Stimulated activated CD8-positive, alpha-beta memory T cell treated with anti-CD3 and anti-CD28 coated beads, Interleukin-15, amount 100 ng/mL, for 1 hour (primary cell): ENCODE measurements around the gene AFF3.
"Not testable (repeated sequence)": the region's sequence is repeated elsewhere in the genome, so short reads cannot be mapped to it uniquely, and the experiment has no call there.

Experiments used
- DNase-seq: peaks from one replicate; pipeline ENCODE4 v3.0.0-alpha.2; 2020; ENCODE audit warnings: low read depth

The AFF3 gene

DNA sequence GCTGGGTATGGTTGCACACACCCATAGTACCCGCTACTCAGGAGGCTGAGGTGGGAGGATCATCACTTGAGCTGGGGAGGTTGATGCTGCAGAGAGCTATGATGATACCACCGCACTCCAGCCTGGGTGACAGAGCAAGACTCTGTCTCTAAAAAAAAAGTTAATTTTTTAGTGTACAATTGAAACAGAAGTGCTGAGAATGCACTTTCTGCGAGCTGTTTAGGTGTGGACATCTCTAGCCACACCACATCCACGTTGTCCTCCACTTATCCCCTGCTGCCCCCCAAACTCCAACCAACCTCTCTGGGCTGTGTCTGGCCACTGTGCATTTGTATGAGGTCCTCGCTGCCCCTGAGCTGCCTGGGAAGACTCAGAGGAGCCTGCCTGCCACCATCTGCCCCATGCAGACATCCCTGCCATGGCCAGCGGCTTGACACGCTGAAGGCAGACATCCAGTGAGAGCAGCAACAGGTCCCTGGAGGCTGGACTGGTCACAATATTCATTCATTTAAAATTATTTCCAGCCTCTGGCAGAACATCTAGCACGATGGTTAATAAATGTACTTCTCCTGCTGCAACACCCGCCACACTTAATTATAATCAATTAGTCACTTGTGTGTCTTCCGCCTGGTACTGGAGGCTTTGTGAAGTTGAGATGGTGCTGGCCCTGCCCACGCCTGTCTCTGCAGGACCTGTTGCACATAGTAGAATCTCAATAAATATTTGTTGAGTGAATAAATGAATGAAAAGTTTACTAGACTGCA, 3.7 kb upstream of the AFF3 start:
- DNase-seq = no peak

DNA sequence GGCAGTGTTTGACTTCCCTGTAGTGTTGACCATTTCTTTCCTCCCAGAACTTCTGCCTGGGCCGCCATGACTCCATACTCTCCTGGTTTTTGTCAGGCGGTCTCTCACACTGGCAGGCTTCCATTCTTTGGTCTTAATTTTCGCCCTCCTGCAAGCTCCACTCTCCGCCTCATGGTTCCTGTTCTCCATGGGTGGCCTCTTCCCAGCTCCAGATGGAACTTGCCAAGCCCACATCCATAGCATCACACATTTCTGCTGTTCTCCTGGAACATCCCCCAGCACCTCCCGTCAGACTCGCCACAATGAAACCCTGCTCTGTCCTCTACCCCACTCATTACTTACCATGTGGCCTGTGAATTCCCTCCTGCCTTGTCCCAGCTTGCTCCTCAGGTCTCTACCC, 896 bp upstream of the AFF3 start:
- DNase-seq = no peak

DNA sequence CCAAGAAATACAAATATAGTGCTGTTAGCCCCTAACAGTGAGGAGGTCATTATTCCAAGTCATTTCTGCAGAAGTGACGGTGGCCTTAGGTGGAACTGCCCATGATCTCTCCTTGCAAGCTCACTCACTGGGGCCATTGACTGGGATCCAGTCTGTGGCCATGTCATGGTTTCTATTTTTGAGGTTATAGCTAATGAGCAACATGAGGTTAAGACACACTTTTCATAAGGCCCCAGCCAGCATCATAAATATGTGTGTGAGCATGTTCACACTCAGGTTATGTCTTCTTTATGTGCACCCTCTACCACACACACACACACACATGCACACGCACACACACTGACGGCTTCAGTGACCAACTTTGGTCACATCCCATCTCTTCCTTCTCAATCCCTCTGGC, 484 bp downstream of the AFF3 start:
- no peak for DNase-seq

DNA sequence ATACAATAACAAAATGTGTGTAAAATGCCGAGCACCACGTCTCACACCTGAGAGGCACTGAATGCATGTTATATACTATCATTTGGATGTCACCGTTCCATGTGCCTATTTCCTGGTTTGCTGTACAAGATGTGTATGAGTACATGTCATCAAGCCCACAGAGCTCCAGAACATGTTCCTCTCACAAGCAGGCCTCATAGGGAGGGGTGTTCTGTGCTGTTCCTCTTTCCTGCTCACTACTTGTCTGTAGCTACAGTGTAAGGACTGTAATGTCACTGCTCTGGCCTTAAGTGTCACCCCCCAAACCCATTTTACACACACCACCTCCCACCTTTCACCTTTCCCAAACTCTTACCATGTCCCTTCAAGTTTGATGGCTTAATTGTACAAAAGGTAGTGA, 1.8 kb downstream of the AFF3 start:
- no peak for DNase-seq

DNA sequence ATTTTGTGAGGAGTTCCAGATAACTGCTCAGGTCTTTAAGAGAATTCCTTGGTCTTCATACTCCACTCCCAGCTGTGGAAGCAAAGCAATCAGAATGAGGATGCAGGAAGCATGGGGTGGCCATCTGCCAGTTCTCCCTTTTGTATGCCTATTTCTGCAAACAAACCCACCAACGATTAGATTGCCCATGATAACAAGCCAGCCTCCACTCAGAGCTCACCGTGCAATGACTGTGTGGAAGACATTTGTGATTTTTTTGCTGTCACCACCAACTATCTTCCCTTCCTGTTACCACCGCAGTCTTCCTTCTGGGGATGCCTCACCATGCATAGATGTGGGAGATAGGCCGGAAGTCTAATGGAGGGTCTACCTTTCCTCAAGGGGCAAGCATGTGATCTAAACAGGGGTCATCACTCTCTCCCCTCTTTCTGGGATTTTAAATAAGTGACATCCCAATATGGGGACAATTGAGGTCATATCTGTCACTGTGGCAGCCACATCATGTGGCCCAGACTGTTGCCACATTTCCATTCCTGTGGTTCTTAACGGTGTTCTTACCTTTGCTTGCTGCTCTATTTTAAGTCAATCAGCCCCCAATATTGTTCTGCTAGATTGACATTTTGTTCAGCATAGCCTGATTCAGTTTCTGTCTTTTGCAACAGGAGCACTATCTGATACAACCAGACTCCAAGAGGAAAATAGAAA, 4.4 kb downstream of the AFF3 start:
- no peak for DNase-seq

DNA sequence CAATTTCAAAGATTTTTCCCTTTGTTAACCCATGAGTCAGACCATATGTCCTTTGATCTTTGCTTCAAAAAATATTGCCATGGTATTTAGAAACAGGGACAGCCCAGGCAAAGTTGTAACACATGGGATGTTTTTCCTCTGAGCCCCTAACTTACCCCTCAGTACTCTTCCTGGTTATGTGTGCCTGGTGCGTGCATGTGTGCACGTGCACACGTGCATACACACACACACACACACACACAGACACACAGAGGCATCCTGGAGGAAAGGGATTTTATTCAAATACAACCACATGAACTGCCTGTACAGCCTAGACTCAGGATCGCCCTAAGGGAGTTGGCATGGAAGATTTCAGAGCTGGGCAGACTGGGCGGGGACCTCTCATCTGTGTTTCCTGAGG, 5.1 kb downstream of the AFF3 start:
- no peak for DNase-seq

DNA sequence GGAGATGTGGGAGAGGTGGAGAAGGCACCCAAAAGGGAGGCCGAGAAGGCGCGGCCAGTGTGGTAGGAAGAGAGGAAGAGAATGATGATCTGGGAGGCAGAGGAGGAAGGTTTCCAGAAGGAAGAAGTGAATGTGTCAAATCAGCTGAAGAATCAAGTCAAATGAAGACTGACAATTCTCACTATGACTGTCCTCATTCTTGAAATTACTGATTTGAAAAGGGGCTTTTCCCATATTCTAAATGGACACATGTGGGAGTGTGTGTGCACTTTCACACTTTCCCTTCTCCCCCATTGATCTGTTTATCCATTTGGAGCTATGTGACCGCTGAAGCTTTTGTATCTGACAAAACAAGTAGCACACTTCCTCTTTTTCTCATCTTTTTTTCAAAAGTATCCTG, 6.1 kb downstream of the AFF3 start:
- no peak for DNase-seq

DNA sequence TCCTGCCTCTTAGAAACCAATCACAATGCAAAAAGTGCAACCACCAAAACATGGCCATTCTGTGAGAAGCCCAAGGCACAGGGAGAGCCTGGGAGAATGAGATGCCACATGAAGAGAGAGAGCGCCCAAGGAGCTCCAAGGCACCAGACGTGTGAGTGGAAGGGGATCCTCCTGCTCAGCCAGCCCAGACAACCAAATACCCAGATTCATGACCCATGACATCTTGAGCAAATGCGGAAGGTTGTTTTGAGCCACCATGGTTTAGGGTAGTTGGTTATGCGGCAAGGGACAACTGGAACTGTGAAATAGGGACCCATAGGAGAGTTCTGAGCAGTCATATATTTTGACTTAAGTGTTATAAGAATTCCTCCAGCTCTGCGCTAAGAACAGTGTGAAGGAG, 7.0 kb downstream of the AFF3 start:
- DNase-seq = no peak

DNA sequence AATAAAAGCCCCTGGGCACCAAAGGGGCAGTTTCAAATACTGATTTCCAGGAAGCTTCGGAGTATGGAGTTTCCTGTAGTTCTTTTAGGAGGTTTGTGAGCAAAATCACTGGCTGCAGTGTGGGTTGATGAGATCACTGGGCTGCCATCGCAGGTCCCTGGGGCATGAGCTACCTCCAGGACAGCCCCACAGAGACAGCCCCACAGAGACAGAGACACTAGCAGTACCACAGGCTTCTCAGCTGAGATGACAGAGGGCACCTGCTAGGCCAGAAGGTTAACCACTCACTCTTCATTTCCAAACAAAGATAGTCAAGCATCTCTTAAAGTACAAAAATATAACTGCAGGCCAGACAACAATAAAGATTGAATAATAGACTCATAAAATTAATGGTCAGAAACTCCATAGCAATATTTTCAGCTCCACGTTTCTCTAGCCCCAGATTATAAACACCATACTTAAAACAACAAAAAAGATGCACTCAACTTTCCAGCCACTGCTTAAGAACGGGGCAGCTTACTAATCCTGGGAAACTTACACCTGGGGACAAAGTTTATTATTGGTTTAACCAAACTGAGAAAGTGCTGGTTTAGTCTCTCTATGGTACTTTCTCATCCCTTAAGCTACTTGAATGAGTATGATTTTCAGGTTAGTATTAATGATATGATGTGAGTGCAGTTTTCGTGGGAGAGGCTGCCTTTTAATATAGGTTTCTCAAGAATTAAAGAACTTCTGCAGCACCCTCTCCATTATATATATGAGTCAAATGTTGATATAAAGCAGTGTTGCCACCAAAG, 11.6 kb downstream of the AFF3 start:
- no peak for DNase-seq

DNA sequence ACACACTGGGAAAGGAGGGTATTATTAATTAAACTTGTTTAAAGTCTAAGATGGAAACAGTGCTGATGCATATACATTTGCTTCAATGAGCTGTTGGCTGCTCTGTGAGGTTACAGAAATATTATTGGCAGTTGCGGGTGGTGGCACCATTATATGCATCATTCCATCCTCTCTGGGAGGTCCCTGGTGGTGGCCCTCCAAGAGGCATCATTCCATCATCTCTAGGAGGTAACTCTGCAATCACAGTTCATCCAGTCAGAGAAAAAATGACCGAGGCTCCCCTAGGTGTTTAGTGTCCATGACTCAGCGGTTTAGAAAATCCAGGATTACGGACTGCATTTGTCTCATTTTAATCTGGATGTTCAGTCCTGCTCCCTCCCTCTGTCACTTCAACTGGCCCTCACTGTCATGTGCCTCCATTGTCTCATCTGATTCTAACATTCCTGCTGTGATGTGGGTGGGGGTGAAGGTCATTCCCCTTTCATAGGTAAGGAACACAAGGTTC, 15.4 kb downstream of the AFF3 start:
- no peak for DNase-seq

DNA sequence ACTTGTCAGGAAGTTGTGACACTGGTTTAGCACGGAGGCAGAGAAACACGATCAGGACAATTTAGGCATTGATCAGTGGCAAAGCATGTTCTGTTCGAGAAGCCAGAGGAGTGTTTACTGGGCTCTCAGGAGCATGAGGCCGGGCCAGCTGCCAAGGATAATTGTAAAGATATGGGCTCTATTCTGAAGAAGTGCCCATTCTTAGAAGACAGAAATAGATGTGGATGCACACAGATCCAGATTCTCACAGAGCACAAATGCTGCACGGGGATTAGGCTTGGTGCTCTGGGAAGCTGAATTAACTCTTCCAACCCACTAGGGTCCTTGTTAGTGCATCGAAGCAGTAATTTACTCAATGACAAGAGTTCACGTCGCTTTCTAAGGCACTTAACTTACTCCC, 16.2 kb downstream of the AFF3 start:
- DNase-seq = no peak

DNA sequence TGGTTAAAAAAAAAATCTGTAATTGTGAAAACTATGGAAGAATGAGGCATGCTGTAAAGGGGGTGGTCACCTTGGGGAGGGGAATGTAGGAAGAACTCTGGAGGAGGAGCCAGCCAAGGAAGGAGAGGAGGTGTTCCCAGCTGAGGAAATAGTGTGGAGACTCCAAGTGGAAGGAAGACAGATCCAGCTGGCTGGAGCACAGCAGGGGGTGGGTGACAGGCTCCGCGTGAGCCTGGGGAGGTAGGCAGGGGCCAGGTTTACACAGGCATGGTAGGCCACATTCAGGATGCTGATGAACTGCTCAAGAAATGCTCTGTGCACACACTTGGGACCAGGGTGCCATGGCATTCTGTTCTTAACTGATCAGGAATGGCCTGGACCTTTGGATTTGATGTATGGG, 16.8 kb downstream of the AFF3 start:
- no peak for DNase-seq

DNA sequence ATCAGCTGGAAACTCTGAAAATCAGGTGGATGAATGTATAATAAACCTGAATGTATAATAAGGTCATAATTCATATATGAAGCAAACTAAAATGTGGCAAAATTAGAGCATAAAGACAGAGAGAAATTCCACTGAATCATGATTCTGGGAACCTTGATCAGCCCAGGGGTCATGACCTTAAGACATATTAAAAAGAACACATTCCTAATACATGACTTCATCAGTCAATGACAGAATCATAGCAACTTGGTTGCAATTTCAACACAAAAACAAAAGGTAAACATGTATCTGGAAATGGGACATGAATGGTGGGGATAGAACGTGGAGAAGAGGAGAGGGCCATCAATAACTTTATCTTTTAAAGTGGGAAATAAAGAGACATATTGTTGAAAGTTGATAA, 17.6 kb downstream of the AFF3 start:
- no peak for DNase-seq

DNA sequence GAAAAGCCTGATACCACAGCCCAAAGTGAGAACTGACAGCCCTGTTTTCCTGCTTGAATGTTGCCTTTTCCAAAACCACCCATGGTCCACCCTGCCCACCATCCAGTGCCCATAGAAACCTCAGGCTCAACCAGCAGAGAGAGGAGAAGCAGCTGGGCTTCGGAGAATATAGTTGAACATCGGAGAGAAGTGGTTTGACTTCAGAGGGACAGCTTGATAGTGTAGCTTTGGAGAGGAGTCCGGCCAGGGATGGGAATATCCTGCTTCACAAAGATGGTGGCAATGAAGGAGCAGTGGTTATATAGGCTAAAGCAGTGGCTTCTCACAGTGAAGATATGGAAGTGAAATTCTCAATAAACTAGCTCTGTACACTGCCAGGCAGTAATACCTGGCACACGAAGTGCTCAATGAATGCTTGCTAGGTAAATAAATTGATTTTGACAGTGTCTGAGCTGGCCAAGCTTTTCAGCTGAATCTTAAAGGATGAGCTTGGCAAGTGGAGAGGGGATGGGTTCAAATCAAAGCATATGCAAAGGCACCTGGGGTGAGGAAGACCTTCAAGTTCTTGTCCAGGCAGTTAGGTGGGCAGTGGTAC, 21.2 kb downstream of the AFF3 start:
- DNase-seq = no peak

DNA sequence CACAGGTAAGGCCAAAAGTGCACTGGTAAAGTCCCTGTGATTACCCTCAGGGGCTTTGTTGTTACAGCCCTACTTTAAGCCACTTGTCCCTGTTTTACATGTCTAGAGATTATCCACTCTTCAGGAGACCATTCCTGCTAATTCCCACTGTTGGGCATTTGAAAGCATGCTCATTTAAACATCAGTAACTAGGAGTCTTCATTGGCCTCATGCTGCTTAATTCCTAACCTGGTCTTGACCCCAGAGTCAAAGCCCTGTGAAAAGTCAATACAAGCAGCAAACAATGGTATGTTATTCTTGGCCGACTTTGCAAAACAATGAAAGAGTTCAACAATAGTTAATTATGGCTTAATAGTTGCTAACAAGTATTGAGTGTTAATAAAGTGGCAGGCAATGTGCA, 23.2 kb downstream of the AFF3 start:
- no peak for DNase-seq

DNA sequence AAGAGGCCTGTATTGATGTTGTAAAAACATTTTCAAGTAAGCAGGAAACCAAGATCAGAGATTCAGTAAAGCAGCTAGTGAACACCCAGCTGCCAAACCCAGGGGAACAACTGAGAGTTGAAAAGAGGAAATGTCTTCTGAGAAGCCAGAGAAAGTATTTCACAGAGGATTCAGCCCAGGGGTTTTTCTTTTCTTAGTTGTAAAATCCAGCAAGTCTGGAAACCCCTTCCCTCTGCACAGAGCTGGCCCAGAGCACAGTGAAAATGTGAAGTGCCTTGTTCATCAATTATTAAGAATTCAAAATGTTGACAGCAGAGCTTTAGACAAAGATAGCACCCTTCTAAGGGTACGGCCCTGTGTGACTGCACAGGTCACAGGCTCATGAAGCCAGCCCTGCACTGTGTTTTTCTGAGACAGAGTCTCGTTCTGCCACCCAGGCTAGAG, 28.4 kb downstream of the AFF3 start:
- no peak for DNase-seq

DNA sequence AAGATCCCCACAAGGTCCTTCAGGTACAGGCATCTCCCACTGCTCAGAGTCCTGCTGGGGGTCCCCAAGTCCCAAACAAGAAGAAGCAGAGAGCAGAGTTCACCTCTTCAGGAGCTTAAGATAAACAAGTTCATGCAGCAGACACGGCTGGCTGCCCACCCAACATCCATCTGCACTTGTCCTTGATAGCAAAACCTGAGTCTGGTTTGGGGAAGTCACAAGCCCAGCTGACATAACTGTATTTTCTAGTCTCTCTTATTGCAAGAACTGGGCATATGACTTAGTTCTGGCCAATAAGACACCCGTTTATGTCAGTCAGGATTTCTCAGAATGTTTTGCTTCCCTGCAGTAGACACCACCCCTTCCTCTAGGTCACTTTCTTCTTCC, 31.8 kb downstream of the AFF3 start:
- no peak for DNase-seq

DNA sequence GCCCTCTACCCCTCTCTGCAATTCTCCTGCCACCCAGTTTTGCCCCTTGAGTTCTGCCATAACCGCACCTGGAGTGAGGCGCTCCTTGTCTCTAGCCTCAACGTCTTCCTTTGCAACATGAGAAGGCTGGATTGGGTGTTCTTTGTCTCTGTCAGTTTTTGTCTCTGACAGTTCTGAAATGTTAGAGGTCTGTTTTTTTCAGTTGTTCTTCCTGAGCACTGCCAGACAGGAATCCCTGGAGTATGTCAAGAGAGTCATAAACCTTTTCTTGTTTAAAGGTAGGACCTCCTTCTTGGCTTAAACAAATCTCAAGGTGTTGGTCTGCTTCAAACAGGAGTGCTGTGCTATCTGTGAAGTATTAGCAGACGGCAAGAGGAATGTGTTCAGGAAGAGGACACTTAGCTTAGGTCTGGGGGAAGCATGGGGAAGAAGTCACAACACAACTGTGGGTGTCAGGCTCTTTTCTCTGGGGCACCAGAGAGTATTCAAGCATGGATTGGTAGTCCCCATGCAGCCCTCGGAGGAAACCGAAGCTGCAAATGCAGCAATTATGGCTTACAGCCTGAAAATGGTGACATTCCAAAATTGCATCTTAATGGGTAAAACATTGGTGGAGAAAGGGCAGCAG, 32.3 kb downstream of the AFF3 start:
- no peak for DNase-seq

DNA sequence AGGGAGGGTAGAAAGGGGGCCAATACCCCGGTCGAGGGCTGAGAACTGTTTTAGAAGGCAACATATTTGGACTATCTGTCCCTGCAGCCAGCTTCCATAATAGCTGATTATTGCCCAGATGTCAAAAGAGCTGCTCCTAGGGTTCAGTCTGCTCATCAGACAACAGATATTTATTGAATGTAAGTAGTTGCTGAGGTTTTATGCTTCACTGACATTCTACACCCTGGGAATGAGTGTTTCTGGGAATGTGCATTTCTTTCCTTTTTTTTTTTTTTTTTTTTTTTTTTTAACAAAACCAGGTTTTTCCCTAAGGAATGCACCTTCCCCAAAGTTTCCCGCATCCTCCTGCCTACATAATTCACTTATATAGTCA, 33.8 kb downstream of the AFF3 start:
- DNase-seq = not testable (repeated sequence)

DNA sequence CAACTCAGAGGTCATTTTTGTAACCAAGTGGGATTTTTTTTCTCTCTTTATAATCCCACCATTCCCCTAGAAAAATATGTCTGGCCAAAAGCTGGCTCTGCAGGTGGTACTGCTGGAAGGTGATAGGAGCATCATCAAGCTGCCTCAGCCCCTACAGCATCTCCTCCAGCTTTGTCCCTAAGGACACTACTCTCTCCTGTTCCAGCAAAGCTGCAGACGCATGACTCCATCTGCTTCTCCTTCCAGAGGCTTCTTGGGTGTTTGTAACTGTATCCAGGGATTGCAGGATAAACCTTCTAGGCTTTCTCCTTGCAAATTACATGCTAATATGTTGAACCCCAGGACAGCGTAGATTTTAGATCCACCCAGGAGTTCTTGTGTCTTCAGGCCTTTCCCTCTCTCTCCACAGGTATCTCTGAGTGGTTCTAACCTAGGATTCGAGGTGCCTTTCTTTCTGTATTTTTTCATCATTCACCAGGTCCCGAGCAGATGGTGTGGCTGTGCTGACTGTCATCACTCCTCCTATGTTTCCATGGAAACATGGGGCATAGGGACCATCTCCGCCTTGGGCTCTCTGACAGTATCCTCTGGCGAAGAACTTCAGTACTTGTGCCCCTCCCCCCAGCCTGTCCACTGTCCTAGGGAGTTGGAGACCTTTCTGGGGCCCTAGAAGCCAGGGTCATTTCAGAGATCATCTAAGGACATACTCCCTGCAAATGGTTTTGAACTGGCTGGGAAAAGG, 34.3 kb downstream of the AFF3 start:
- no peak for DNase-seq

DNA sequence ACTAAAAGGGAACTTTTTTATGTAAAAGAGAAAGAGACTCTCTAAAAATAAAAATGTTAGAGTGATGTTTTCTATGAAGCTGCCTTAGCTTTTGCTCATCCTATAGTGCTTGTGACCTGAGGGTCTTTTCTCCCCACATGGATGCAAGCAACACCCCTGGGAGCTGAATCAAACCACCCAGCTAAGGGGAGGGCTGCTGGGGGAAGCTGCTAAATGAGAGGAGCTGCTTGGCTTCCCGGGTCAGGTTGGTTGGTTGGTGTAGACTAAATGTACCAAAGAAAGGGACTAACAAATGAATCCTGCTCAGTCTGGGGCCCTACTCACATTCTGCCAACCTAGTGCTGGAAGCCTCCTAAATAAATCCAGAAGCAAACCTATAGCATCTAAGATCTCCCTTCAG, 35.0 kb downstream of the AFF3 start:
- DNase-seq = no peak
